C4-2B (cell line): ENCODE measurements around the gene UBE2E2.

Source experiments
- H3K27ac ChIP-seq: fragments of 450-650 bp; 2 replicates; pipeline ENCODE4 v1.5.1; 2017
- CTCF ChIP-seq: fragments of 450-650 bp; conservative IDR thresholded peaks from 2 replicates; pipeline ENCODE4 v1.5.1; 2017; ENCODE audit warnings: mild to moderate bottlenecking
- ZFX ChIP-seq: fragments of 450-650 bp; IDR thresholded peaks from 2 replicates; pipeline ENCODE4 v1.6.1; 2017

The UBE2E2 gene

GRCh38 chr3:23232016-23232415 is 28.9 kb downstream of the UBE2E2 start:
- H3K27ac ChIP-seq, result no peak overlapping the region
- no peak for TF ChIP-seq CTCF
- TF ChIP-seq ZFX, result no peak

GRCh38 chr3:23232854-23233253 is 29.7 kb downstream of the UBE2E2 start:
- TF ChIP-seq ZFX (no peak), CTCF (no peak)
- no peak overlapping the region for H3K27ac ChIP-seq

- TF ChIP-seq ZFX (no peak), CTCF (no peak)
- no peak overlapping the region for H3K27ac ChIP-seq
Measured at GRCh38 chr3:23235264-23235663, 32.1 kb downstream of the UBE2E2 start.

GRCh38 chr3:23236890-23237289 is 33.8 kb downstream of the UBE2E2 start:
- no peak overlapping the region for H3K27ac ChIP-seq
- TF ChIP-seq CTCF (no peak), ZFX (no peak)

- TF ChIP-seq ZFX (no peak), CTCF (no peak)
- no peak overlapping the region for H3K27ac ChIP-seq
Measured at GRCh38 chr3:23238156-23238555, 35.0 kb downstream of the UBE2E2 start.

GRCh38 chr3:23238578-23238977 is 35.5 kb downstream of the UBE2E2 start:
- TF ChIP-seq ZFX (no peak), CTCF (no peak)
- H3K27ac ChIP-seq, result no peak overlapping the region

GRCh38 chr3:23239211-23240068 is 36.3 kb downstream of the UBE2E2 start:
- TF ChIP-seq CTCF (no peak), ZFX (no peak)
- no peak overlapping the region for H3K27ac ChIP-seq
